ENCODE measurements around the gene RBMS3.
"Not testable (repeated sequence)": the region's sequence is repeated elsewhere in the genome, so short reads cannot be mapped to it uniquely, and the experiment has no call there.

GRCh38 chr3:29393946-29394345, 113.1 kb downstream of the RBMS3 start:
- not testable (repeated sequence) for TF ChIP-seq POLR2A, CTCF (IDR thresholded peaks at IDR 0.05)
